Activated T-helper 1 cell treated with anti-CD3 and anti-CD28 coated beads, Interleukin-12 subunit alpha, Interleukin-12 subunit beta, Interleukin-2, Interleukin-4 antibody, amounts not matched to agents 30 ng/mL and 10 ng/mL and 1 ng/mL, durations not matched to agents 14 hours and 24 hours and 36 hours (primary cell): ENCODE results near the gene PLEKHG4B. TPM values are rescaled to one million over a fixed set of nuclear protein-coding genes. Genes with fewer than 3 reads are reported as not detected.

ENCODE experiments used
- DNase-seq: peaks from one replicate; pipeline ENCODE4 v3.0.0; 2021; ENCODE audit warnings: low spot score
- H3K27ac Mint-ChIP-seq: one replicate; pipeline ENCODE4 v1.8.0; 2021; ENCODE audit warnings: mild to moderate bottlenecking, mixed read lengths
- H3K27me3 Mint-ChIP-seq: one replicate; pipeline ENCODE4 v1.8.0; 2022; ENCODE audit warnings: mild to moderate bottlenecking, moderate library complexity, mixed read lengths; ENCODE audit not compliant: insufficient read depth
- H3K36me3 Mint-ChIP-seq: one replicate; pipeline ENCODE4 v1.8.0; 2021; ENCODE audit warnings: low read depth, mixed read lengths
- H3K4me1 Mint-ChIP-seq: one replicate; pipeline ENCODE4 v1.8.0; 2021; ENCODE audit warnings: low read depth, mixed read lengths
- H3K4me3 Mint-ChIP-seq: one replicate; pipeline ENCODE4 v1.8.0; 2021; ENCODE audit warnings: mild to moderate bottlenecking, moderate library complexity, mixed read lengths
- H3K9me3 Mint-ChIP-seq: one replicate; pipeline ENCODE4 v1.8.0; 2021; ENCODE audit warnings: mixed read lengths
- intact Hi-C: fragments of 100-400 bp; cut with micrococcal nuclease; formaldehyde crosslinking; loops from one replicate; pipeline ENCODE4 v1.15.1; 2024
- total RNA-seq: library from RNA; stranded (reverse); gene quantifications from 2 replicates; pipeline ENCODE4 v1.2.3, GENCODE V29; 2022

PLEKHG4B gene
- total RNA-seq, 1 donor from 2014 or later, result not detected

DNA sequence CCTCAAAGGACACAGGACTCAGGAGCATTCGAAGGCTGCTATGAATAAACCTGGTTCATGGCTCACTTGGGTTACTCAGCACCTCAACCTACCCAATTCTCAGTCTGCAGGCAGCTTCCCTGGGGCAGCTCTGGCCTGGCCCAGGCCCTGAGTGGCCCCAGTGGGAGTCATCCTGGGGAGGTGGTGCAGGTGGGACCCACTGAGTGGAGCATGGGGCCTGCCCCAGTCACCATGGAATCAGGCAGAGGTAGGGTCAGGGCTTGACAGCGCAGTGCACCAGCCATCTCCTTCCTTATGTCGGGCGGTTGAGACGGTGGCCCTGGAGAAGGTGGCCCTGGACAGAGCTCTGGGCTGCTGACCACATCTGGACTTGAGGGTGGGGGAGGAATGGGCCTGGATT lies 19.2 kb downstream of the PLEKHG4B start:
- Mint-ChIP-seq H3K36me3 (no peaks in the 10 kb centered on the region), H3K27me3 (peaks cover 2% of the 10 kb centered on the region), H3K27ac (no peak overlapping the region), H3K9me3 (peaks cover 3% of the 10 kb centered on the region), H3K4me3 (no peak overlapping the region), H3K4me1 (no peaks in the 10 kb centered on the region)
- intact Hi-C loops, result no loop called here
- DNase-seq, result no peak

DNA sequence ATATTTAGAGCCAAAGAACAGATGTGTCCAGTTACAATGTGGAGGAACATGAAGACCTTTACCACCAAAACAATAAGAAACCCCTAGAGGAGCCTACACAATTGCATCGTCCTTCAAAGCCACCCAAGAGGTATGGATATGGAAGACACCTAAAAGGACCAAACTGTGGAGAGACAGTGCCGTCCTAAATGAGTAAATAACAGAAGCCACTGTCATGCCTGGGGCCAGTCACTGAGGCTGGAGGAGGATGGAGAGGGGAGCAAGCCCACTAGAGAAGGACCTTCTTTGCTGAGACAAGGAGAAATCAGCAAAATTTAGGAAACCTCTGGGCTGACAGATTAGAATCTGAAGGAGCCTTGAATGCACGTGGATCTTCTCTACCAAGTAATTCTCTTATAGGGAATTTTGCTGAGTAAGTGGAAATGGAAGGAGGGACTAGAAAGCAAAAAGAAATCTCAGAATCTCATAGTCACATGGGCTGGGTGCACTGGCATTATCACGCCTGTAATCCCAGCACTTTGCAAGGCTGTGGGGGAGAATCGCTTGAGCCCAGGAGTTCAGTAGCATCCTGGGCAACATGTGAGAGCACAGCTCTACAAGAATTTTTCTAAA lies 27.6 kb downstream of the PLEKHG4B start:
- H3K4me1 Mint-ChIP-seq, result no peaks in the 10 kb centered on the region
- no peaks in the 10 kb centered on the region for H3K36me3 Mint-ChIP-seq
- intact Hi-C loops, result no loop called here
- H3K4me3 Mint-ChIP-seq, result no peak overlapping the region
- DNase-seq, result no peak
- H3K9me3 Mint-ChIP-seq, result peaks cover 12% of the 10 kb centered on the region
- H3K27me3 Mint-ChIP-seq, result peaks cover 5% of the 10 kb centered on the region
- no peak overlapping the region for H3K27ac Mint-ChIP-seq

DNA sequence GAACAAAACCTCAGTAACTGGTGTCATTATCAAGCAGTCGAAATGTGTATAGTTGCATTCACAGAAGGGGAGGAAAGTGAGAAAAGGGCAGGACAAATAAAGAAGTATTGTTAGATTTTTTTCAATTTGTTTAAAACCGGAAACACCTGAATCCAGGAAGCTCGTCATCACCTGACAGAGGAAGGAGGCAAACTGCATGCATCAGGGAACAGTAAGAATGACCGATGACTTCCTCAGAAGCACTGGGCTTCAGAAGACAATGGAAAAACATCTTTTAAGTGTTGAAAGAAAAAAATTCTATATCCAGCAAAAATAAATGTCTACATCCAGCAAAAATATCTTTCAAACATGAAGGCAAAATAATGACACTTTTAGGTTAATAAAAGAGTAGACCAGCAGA lies 29.5 kb downstream of the PLEKHG4B start:
- no peak overlapping the region for H3K27ac Mint-ChIP-seq
- no peaks in the 10 kb centered on the region for H3K36me3 Mint-ChIP-seq
- no peaks in the 10 kb centered on the region for H3K4me1 Mint-ChIP-seq
- intact Hi-C loops, result no loop called here
- peaks cover 5% of the 10 kb centered on the region for H3K27me3 Mint-ChIP-seq
- H3K4me3 Mint-ChIP-seq, result no peak overlapping the region
- H3K9me3 Mint-ChIP-seq, result peaks cover 19% of the 10 kb centered on the region
- no peak for DNase-seq

DNA sequence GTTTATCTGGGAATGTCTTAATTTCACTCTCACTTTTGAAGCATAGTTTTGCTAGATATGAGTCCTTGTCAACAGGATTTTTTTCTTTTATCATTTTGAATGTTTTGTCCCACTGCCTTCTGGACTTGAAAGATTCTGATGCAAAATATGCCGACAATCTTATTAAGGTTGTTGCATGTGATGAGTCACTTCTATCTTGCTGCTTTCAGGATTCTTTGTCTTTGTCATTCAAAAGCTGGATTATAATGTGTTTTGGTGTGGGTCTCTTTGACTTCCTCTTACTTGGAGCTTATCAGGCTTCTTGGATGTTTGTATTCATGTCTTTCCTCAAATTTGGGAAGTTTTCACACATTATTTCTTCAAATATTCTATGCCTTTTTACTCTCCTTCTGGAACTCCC lies 33.8 kb downstream of the PLEKHG4B start:
- no peak overlapping the region for H3K27ac Mint-ChIP-seq
- peaks cover 5% of the 10 kb centered on the region for H3K27me3 Mint-ChIP-seq
- intact Hi-C loops, result no loop called here
- H3K36me3 Mint-ChIP-seq, result no peaks in the 10 kb centered on the region
- no peaks in the 10 kb centered on the region for H3K4me1 Mint-ChIP-seq
- H3K9me3 Mint-ChIP-seq, result peaks cover 22% of the 10 kb centered on the region
- H3K4me3 Mint-ChIP-seq, result no peak overlapping the region
- DNase-seq, result no peak

DNA sequence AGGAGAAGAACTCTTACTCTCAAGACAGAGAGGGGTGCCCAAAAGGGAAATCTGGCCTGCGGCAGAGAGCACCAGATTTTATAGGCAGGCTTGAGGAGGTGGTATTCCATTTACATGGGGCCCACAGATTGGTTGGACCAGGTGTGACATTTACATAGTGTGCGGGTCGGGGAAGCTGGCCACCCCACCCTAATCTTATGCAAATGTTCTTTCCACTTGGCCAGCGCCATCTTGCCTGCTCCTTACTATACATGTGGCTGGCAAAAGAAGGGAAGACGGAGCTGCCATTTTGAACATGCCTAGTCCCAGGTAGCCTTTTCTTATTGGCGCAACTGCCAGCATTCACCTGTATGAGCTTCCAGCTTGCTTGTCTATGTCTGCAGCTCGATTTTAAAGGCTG lies 34.8 kb downstream of the PLEKHG4B start:
- Mint-ChIP-seq H3K36me3 (no peaks in the 10 kb centered on the region), H3K9me3 (peaks cover 16% of the 10 kb centered on the region), H3K27me3 (peaks cover 5% of the 10 kb centered on the region), H3K27ac (no peak overlapping the region), H3K4me1 (no peaks in the 10 kb centered on the region), H3K4me3 (no peak overlapping the region)
- intact Hi-C loops, result no loop called here
- no peak for DNase-seq

DNA sequence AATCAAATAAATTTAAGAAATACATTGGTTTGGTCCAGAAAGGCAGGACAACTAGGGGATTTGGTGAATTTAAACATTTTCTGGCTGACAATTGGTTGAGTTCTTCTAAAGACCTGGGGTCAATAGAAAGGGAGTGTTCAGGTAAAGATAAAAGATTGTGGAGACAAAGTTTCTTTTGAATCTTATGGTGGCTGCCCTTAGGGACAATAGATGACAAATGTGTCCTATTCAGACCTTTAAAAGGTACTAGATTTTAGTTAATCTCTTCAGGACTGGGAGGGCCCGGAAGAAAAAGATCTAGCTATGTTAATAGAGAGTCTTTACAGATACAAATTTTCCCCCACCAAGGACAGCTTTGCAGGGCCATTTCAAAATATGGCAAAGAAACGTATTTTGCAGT lies 35.9 kb downstream of the PLEKHG4B start:
- Mint-ChIP-seq H3K27ac (no peak overlapping the region), H3K27me3 (peaks cover 5% of the 10 kb centered on the region), H3K4me3 (no peak overlapping the region), H3K4me1 (no peaks in the 10 kb centered on the region), H3K9me3 (peaks cover 13% of the 10 kb centered on the region), H3K36me3 (no peaks in the 10 kb centered on the region)
- intact Hi-C loops, result no loop called here
- no peak for DNase-seq

DNA sequence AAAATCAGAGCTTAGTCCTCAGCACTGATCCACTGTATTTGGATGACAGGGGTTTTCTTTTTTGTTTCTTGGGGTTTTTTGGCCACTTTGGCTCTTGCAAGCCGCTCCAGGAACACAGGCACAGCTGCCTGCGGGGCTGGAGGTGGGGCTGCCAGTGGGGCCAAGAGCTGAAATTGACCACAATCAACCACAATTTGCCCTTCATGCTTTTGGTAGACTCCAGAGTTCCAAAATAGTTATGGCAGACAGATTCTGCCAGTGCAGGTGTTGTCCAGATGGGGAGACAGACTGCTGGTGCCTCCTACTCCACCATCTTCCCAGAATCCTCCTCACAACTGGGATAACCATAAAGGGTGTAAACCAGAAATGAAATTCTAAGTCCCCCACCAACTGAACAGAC lies 36.5 kb downstream of the PLEKHG4B start:
- Mint-ChIP-seq H3K9me3 (peaks cover 13% of the 10 kb centered on the region), H3K27ac (no peak overlapping the region), H3K36me3 (no peaks in the 10 kb centered on the region), H3K4me1 (no peaks in the 10 kb centered on the region), H3K27me3 (peaks cover 5% of the 10 kb centered on the region), H3K4me3 (no peak overlapping the region)
- DNase-seq, result no peak
- intact Hi-C loops, result no loop called here

DNA sequence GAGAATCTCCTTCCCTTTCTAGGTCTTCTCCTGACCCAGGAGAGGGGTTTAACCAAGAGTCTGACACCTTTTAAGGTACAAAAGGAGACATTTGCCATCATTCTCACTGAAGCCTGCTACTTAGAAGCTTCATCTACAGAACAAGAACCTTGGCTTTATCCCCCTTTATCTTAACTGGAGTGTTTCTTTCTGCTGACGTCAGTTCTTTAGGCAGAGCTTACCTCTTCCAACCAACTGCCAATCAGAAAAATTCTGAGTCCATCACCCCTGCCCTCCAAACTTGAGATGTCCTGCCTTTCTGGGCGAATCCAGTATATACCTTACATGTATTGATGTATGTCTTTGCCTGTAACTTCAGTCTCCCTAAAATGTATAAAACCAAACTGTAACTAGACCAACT lies 37.2 kb downstream of the PLEKHG4B start:
- no peak for DNase-seq
- H3K27ac Mint-ChIP-seq, result no peak overlapping the region
- no peaks in the 10 kb centered on the region for H3K36me3 Mint-ChIP-seq
- no peaks in the 10 kb centered on the region for H3K4me1 Mint-ChIP-seq
- intact Hi-C loops, result no loop called here
- H3K4me3 Mint-ChIP-seq, result no peak overlapping the region
- H3K9me3 Mint-ChIP-seq, result peaks cover 10% of the 10 kb centered on the region
- peaks cover 1% of the 10 kb centered on the region for H3K27me3 Mint-ChIP-seq

DNA sequence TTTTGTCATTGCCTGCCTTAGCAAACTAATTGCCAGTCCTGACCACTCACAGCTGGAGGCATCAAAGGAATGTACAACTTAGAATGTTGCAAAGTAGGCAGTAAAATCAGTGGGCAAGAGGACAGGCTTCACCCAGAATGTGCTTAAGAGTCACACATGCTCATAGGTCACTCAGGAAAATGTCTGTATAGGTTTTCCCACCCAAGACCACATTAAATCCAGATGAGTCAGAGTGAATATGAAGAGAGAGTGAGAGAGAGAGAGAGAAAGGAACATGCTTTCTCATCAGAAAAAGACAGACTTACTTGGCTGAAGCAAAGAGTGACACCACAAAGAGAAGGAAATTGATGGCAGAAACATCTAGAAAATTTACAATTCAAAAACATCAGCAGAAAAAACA lies 37.9 kb downstream of the PLEKHG4B start:
- Mint-ChIP-seq H3K27me3 (peaks cover 1% of the 10 kb centered on the region), H3K4me3 (no peak overlapping the region), H3K36me3 (no peaks in the 10 kb centered on the region), H3K4me1 (no peaks in the 10 kb centered on the region), H3K27ac (no peak overlapping the region), H3K9me3 (peaks cover 10% of the 10 kb centered on the region)
- intact Hi-C loops, result no loop called here
- no peak for DNase-seq

DNA sequence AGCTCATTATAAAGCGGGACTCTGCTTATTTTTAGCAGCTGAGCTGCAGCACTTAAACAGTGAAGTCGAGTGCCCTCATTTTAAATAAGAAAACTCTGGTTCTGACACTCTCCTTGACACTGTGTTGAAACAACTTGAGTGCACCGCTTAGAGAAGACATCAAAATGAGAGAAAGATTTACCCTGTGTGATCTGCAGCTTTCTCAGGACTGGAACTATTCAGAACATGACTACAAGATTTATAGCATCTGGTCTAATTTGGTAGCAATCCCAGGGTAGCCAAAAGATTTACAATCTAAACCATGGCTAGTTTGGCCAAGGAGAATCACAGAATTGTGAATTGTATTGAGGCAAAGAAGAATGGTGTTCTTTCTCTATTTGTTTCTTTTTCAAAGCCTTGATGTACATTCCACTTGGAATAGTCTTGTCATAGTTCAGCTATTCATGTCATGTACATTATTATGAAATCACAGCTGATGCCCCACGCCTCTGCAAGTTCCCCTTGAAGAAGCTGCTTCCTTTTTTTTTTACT lies 38.7 kb downstream of the PLEKHG4B start:
- no peak overlapping the region for H3K27ac Mint-ChIP-seq
- H3K4me1 Mint-ChIP-seq, result no peaks in the 10 kb centered on the region
- peaks cover 10% of the 10 kb centered on the region for H3K9me3 Mint-ChIP-seq
- intact Hi-C loops, result no loop called here
- H3K27me3 Mint-ChIP-seq, result peaks cover 1% of the 10 kb centered on the region
- H3K36me3 Mint-ChIP-seq, result no peaks in the 10 kb centered on the region
- DNase-seq, result no peak
- no peak overlapping the region for H3K4me3 Mint-ChIP-seq

DNA sequence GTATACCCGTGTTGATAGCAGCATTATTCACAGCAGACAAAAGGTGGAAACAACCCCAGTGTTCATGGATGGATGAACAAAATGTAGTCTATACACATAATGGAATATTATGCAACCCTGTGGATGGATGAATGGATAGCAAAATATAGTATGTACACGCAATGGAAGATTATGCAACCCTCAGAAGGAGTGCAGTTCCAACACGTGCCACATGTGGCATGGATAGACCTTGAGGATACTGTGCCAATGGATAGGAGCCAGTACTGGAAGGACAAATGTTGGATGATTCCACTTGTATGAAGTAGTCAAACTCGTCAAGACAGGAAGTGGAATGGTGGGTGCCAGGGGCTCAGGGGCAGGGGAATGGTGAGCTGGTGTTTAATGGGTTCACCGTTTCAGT lies 44.9 kb downstream of the PLEKHG4B start:
- peaks cover 1% of the 10 kb centered on the region for H3K27me3 Mint-ChIP-seq
- no peaks in the 10 kb centered on the region for H3K36me3 Mint-ChIP-seq
- intact Hi-C loops, result no loop called here
- no peak overlapping the region for H3K4me3 Mint-ChIP-seq
- no peaks in the 10 kb centered on the region for H3K4me1 Mint-ChIP-seq
- no peaks in the 10 kb centered on the region for H3K9me3 Mint-ChIP-seq
- DNase-seq, result no peak
- no peak overlapping the region for H3K27ac Mint-ChIP-seq

DNA sequence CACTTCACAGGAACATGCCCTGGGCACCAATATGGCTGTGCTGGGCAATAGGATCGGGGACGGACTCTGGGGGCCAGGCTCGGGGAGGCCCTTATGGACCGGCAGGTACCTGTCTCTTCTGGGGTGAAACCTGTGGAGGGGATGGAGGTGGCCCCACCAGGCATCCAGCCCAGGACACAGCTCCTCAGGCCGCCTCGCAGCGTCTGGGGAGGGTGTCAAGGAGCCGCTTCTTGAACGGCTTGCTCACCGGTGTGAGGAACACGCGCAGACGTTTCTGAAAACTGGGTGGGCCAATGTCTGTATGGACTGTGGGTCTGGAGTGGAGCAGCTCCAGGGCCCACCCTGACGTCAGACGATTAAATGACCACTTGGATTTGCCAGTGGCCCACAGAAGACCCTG lies 45.8 kb downstream of the PLEKHG4B start:
- Mint-ChIP-seq H3K36me3 (no peaks in the 10 kb centered on the region), H3K4me3 (no peak overlapping the region), H3K4me1 (no peaks in the 10 kb centered on the region), H3K27ac (no peak overlapping the region), H3K27me3 (peaks cover under 1% of the 10 kb centered on the region), H3K9me3 (no peaks in the 10 kb centered on the region)
- intact Hi-C loops, result no loop called here
- no peak for DNase-seq

DNA sequence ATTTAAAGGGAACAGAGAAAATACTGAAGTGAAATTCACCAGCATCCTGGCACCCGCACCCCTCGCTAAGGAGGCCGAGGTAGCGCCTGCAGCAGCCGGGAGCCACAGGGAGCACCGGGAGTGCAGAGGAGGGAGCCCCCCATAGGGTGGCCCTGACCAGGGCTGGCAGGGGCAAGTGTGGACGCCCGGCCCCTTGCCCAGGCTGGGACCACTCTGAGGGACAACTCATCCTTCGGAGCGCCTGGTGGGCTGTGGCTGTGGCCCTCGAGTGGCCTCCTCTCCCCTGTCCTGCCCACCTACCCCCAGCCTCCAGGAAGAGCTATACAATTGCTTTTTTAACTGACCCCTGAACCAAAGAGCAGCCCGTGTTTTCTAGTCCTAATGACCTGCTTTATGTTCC lies 47.0 kb downstream of the PLEKHG4B start:
- Mint-ChIP-seq H3K27ac (no peak overlapping the region), H3K4me1 (no peaks in the 10 kb centered on the region), H3K4me3 (no peak overlapping the region), H3K36me3 (no peaks in the 10 kb centered on the region), H3K9me3 (no peaks in the 10 kb centered on the region), H3K27me3 (no peaks in the 10 kb centered on the region)
- intact Hi-C loops, result no loop called here
- DNase-seq, result no peak
